Activated CD4-positive, alpha-beta memory T cell treated with anti-CD3 and anti-CD28 coated beads, Interleukin-2, amount 10 ng/mL, durations not matched to agents 7 days and 5 days (primary cell): ENCODE results near the gene TTC33. TPM values are rescaled to one million over a fixed set of nuclear protein-coding genes. Genes with fewer than 3 reads are reported as not detected.
"Not testable (repeated sequence)": the region's sequence is repeated elsewhere in the genome, so short reads cannot be mapped to it uniquely, and the experiment has no call there.

Experiments
- CTCF ChIA-PET: fragments of 350-600 bp; sonication (Branson Sonifier 250); formaldehyde crosslinking; loops from one replicate; lab custom pipeline; 2021; ENCODE audit warnings: antibody characterized with exemption, inconsistent platforms; lab: Charles Lee
- POLR2A ChIA-PET: fragments of 350-600 bp; sonication (Branson Sonifier 250); formaldehyde crosslinking; loops from one replicate; lab custom pipeline; 2021; ENCODE audit warnings: antibody characterized with exemption; lab: Charles Lee
- DNase-seq: peaks from one replicate; pipeline ENCODE4 v3.0.0-alpha.2; 2020
- H3K27ac Mint-ChIP-seq: one replicate; pipeline ENCODE4 v1.8.0; 2021; ENCODE audit warnings: mild to moderate bottlenecking, mixed read lengths
- H3K27me3 Mint-ChIP-seq: one replicate; pipeline ENCODE4 v1.8.0; 2021; ENCODE audit warnings: mixed read lengths
- H3K36me3 Mint-ChIP-seq: one replicate; pipeline ENCODE4 v1.8.0; 2021; ENCODE audit warnings: low read depth, mixed read lengths
- H3K4me1 Mint-ChIP-seq: one replicate; pipeline ENCODE4 v1.8.0; 2021; ENCODE audit warnings: mixed read lengths
- H3K4me3 Mint-ChIP-seq: one replicate; pipeline ENCODE4 v1.8.0; 2021; ENCODE audit warnings: mild to moderate bottlenecking, mixed read lengths
- H3K9me3 Mint-ChIP-seq: one replicate; pipeline ENCODE4 v1.8.0; 2021; ENCODE audit warnings: mixed read lengths
- total RNA-seq, 2 experiments: library from RNA; stranded (reverse); gene quantifications; one replicate each; pipeline ENCODE4 v1.2.3, GENCODE V29; 2021

The TTC33 gene
- total RNA-seq, 2 experiments from 2014 or later = 19.6 to 19.9 TPM

- H3K4me3 Mint-ChIP-seq = no peak overlapping the region
- H3K27ac Mint-ChIP-seq = peak overlapping the region; percentile 17
These were observed 81.0 kb downstream of the TTC33 start for GRCh38 chr5:40674661-40675235.

DNA sequence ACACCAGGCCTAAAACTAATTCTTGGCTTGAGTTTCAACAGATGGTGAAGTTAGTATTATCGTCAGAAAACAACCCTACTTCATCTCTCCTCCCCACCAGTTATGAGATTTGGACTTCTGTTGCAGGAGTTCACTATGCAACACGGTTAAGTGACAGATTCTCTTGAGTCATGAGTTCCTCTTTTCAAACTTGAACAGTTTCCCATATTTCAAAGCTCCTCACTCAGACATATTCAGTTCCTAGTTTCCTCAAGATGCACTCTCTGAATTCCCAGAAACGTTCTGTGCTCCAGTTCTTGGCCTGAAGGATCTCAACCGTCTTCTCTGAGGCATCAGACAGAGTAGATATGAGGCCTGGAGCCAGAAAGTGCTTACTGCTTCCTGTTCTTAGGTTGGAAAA lies 83.3 kb downstream of the TTC33 start:
- ChIA-PET CTCF (no interaction called here), POLR2A (no interaction called here)
- Mint-ChIP-seq H3K27ac (no peak overlapping the region), H3K9me3 (no peaks in the 10 kb centered on the region), H3K36me3 (no peaks in the 10 kb centered on the region), H3K4me1 (peaks cover 72% of the 10 kb centered on the region), H3K27me3 (no peaks in the 10 kb centered on the region), H3K4me3 (no peak overlapping the region)
- no peak for DNase-seq

More at GRCh38 chr5:40674661-40675235, 81.0 kb downstream of the TTC33 start:
- Mint-ChIP-seq H3K27me3 (no peaks in the 10 kb centered on the region), H3K36me3 (peaks cover 2% of the 10 kb centered on the region), H3K4me1 (peaks cover 74% of the 10 kb centered on the region), H3K9me3 (no peaks in the 10 kb centered on the region)
- ChIA-PET POLR2A (interaction anchor here (0.7 to 3.9 kb wide), 13 partner anchors 11 to 289 kb away, joined by 3 to 39 read pairs (median 5); no protein-coding TSS in a partner anchor), CTCF (interaction anchor here (1.5 kb wide), 1 partner anchor 9 kb away, joined by 3 read pairs; no protein-coding TSS in a partner anchor)
- no peak for DNase-seq

DNA sequence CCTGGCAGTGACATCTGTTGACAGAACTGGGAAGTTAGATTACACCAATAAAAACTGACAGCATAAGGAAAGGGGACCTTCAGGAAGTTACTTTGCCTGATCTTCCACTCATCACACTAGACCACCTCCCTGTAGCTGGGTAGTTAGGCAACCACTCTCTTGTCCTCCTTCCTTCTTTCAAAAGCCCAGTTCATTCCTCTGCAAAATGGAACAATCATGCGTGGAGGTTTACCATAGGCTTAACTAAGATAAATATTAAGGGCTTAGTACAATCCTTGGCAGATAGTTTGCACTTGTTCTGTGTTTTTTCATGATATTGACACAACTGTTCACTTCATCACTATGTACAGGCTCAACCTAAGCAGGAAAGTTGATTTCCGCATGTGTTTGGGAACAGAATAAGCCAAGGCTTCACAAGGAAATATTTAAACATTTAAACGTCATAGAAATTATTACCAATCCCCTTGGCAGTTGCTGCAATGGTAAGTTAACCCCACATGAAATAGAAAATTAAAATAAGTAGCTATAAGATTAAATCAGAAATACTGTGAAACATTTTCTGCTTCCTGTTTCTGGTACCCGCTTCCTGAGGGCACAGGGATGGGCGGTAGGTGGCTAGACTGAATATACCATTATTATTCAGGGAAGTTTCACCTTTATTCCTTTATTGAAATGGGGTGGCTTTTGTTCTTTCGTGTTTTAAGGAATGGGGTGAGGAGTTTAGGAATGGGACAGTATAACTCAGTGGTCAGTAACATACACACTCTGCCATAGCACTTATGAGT lies 86.0 kb downstream of the TTC33 start:
- H3K4me1 Mint-ChIP-seq = peaks cover 49% of the 10 kb centered on the region
- H3K36me3 Mint-ChIP-seq = no peaks in the 10 kb centered on the region
- CTCF ChIA-PET = interaction anchor here (1.2 kb wide), 1 partner anchor 183 kb away, joined by 3 read pairs; no protein-coding TSS in a partner anchor
- no peaks in the 10 kb centered on the region for H3K27me3 Mint-ChIP-seq
- no peak overlapping the region for H3K4me3 Mint-ChIP-seq
- no peak overlapping the region for H3K27ac Mint-ChIP-seq
- no peaks in the 10 kb centered on the region for H3K9me3 Mint-ChIP-seq
- no peak for DNase-seq
- POLR2A ChIA-PET = interaction anchor here (0.6 to 1.9 kb wide), 5 partner anchors 11 to 336 kb away, joined by 3 to 8 read pairs (median 3); partner anchors contain the start of gene PTGER4

GRCh38 chr5:40667161-40667663 lies 88.5 kb downstream of the TTC33 start:
- ChIA-PET CTCF (interaction anchor here (0.9 kb wide), 1 partner anchor 10 kb away, joined by 3 read pairs; no protein-coding TSS in a partner anchor), POLR2A (no interaction called here)
- Mint-ChIP-seq H3K9me3 (no peaks in the 10 kb centered on the region), H3K36me3 (peaks cover under 1% of the 10 kb centered on the region), H3K27me3 (no peaks in the 10 kb centered on the region), H3K27ac (no peak overlapping the region), H3K4me3 (no peak overlapping the region), H3K4me1 (peaks cover 26% of the 10 kb centered on the region)
- no peak for DNase-seq

DNA sequence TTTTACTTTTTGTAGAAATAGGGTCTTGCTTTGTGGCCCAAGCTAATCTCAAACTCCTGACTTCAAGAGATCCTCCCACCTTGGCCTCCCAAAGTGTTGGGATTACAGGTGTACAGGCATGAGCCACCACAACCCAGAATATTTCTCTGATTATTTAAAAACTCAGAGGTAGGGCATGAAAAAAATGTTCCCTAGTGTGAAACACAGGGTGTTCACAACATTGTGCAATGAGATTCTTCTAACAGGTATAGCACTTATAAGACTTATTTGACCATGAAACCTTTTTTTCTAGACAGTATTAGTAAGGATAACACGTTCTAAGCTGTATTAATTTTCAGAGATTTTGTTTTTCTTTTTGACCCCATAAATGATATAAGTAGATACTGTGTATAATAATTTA lies 89.1 kb downstream of the TTC33 start:
- Mint-ChIP-seq H3K27me3 (no peaks in the 10 kb centered on the region), H3K4me3 (no peak overlapping the region), H3K36me3 (peaks cover 3% of the 10 kb centered on the region), H3K9me3 (no peaks in the 10 kb centered on the region), H3K27ac (no peak overlapping the region), H3K4me1 (peaks cover 26% of the 10 kb centered on the region)
- ChIA-PET POLR2A (no interaction called here), CTCF (no interaction called here)
- DNase-seq = no peak

DNA sequence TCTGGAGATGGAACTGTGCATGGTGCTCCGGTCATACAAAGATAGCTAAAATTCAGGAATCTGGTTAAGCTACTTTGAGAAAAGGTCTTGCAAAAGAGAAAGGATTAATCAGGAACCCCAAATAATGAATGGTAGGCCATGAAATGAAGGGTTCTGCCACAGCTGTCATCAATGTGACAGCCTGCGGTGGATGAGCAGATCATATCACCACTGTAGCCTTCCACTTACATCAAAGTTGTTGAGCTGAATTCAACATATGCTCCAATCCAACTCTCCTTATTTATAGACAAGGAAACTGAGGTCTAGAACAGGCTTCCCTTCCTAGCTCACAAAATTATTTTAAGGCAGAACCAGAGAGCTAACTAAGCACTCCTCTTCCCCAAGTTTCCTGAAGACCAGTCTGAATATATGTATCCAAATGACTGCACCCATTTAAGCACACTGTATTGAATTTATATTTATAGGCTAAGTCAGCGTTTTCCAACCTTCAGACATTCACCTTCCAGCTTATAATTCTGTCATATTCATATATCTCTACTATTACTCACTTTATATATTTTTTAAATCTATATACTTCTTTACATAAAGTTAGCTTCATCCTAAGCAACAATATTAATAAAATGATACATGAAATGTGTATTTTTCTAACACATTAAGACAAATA lies 90.0 kb downstream of the TTC33 start:
- CTCF ChIA-PET = interaction anchor here (0.6 to 0.7 kb wide), 2 partner anchors 10 to 50 kb away, joined by 3 read pairs; no protein-coding TSS in a partner anchor
- Mint-ChIP-seq H3K9me3 (no peaks in the 10 kb centered on the region), H3K4me3 (no peak overlapping the region), H3K36me3 (peaks cover 3% of the 10 kb centered on the region), H3K4me1 (peaks cover 22% of the 10 kb centered on the region), H3K27me3 (no peaks in the 10 kb centered on the region), H3K27ac (no peak overlapping the region)
- POLR2A ChIA-PET = interaction anchor here (1.0 kb wide), 1 partner anchor 15 kb away, joined by 3 read pairs; no protein-coding TSS in a partner anchor
- DNase-seq = no peak

DNA sequence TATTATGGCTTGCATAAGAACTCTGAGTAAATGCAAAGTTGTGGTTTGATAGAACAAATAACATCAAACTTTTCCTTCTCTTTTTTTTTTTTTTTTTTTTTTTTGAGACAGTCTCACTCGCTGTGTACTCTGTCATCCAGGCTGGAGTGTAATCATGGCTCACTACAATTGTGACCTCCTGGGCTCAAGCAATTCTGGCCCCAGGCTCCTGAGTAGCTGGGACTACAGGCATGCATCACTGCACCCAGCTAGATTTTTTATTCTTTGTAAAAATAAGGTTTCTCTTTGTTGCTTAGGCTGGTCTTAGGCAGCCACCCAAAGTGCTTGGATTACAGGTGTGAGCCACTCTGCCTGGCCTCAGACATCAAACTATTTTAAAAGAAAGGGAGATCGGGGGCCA lies 95.0 kb downstream of the TTC33 start:
- ChIA-PET CTCF (no interaction called here), POLR2A (no interaction called here)
- peaks cover 14% of the 10 kb centered on the region for H3K36me3 Mint-ChIP-seq
- H3K27ac Mint-ChIP-seq = no peak overlapping the region
- H3K27me3 Mint-ChIP-seq = no peaks in the 10 kb centered on the region
- H3K4me1 Mint-ChIP-seq = peaks cover 13% of the 10 kb centered on the region
- peaks cover 6% of the 10 kb centered on the region for H3K9me3 Mint-ChIP-seq
- no peak overlapping the region for H3K4me3 Mint-ChIP-seq
- DNase-seq = no peak

DNA sequence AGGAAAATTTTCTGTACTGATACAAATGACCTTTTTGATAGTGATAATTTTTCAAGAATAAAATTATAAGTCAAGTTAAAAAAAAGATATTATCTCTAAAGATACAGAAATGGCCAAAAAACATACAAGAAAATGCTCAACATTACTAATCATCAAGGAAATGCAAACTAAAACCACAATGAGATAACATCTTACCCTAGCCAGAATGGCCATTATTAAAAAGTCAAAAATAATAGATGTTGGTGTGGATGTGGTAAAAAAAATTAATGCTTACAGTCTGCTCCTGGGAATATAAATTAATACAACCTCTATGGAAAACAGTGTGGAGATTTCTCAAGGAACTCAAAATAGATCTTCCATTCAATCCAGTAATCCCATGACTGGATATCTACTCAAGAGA lies 99.0 kb downstream of the TTC33 start:
- Mint-ChIP-seq H3K9me3 (peaks cover 6% of the 10 kb centered on the region), H3K4me3 (no peak overlapping the region), H3K27ac (no peak overlapping the region), H3K4me1 (peaks cover 49% of the 10 kb centered on the region), H3K36me3 (peaks cover 16% of the 10 kb centered on the region), H3K27me3 (no peaks in the 10 kb centered on the region)
- DNase-seq = no peak
- ChIA-PET CTCF (no interaction called here), POLR2A (interaction anchor here (1.2 to 1.3 kb wide), 2 partner anchors 18 to 23 kb away, joined by 3 to 4 read pairs; partner anchors contain the start of gene PTGER4)

DNA sequence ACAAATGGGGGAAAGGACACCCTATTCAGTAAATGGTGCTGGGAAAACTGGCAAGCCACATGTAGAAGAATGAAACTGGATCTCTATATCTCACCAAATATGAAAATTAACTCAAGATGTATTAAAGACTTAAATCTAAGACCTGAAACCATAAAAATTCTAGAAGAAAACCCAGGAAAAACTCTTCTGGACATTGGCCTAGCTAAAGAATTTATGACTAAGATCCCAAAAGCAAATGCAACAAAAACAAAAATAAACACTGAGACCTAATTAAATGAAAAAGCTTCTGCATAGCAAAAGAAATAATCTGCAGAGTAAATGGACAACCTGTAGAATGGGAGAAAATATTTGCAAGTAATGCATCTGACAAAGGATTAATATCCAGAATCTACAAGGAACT lies 99.7 kb downstream of the TTC33 start:
- DNase-seq, CTCF ChIA-PET, H3K9me3 Mint-ChIP-seq, H3K27me3 Mint-ChIP-seq, H3K27ac Mint-ChIP-seq, H3K4me3 Mint-ChIP-seq: not testable (repeated sequence)
- POLR2A ChIA-PET = interaction anchor here (1.0 to 5.0 kb wide), 6 partner anchors 20 to 272 kb away, joined by 3 to 72 read pairs (median 14); partner anchors contain the start of gene PTGER4
- peaks cover 52% of the 10 kb centered on the region for H3K4me1 Mint-ChIP-seq
- peaks cover 16% of the 10 kb centered on the region for H3K36me3 Mint-ChIP-seq

DNA sequence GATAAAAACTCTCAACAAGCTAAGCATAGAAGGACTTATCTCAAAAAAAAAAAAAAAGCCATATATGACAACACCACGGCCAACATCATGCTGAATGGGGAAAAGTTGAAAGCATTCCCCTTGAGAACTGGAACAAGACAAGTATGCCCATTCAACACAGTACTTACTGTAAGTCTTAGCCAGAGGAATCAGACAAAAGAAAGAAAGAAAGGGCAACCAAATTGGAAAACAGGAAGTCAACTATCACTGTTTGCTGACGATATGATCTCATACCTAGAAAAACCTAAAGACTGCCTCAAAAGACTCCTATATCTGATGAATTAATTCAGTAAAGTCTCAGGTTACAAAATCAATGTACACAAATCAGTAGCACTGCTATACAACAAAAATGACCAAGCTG lies 100.6 kb downstream of the TTC33 start:
- no peaks in the 10 kb centered on the region for H3K27me3 Mint-ChIP-seq
- no peak for DNase-seq
- H3K9me3 Mint-ChIP-seq = peaks cover 6% of the 10 kb centered on the region
- H3K27ac Mint-ChIP-seq = peak overlapping the region; percentile 94
- H3K36me3 Mint-ChIP-seq = peaks cover 20% of the 10 kb centered on the region
- H3K4me1 Mint-ChIP-seq = peaks cover 58% of the 10 kb centered on the region
- POLR2A ChIA-PET = interaction anchor here (0.6 to 5.0 kb wide), 13 partner anchors 16 to 272 kb away, joined by 3 to 72 read pairs (median 3); partner anchors contain the start of gene PTGER4
- CTCF ChIA-PET = interaction anchor here (1.6 kb wide), 1 partner anchor 27 kb away, joined by 6 read pairs; no protein-coding TSS in a partner anchor
- peak overlapping the region; percentile 84 for H3K4me3 Mint-ChIP-seq

DNA sequence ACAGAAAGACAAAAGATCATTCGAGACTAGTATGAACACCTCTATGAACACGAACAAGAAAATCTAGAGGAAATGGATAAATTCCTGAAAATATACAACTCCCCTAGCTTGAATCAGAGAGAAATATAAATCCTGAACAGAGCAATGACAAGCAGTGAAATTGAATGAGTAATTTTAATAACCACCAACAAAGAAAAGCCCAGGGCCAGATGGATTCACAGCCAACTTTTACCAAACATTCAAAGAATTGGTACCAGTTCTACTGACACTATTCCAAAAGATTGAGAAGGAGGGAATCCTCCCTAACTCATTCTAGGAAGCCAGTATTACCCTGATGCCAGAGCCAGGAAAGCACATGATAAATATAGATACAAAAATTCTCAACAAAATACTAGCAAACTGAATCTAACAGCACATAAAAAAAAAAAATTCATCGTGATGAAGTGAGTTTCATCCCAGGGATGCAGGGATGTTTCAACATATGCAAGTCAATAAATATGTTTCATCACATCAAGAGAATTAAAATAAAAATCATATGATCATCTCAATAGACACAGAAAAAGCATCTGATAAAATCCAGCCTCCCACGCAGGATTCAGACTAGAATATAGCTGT lies 101.3 kb downstream of the TTC33 start:
- H3K9me3 Mint-ChIP-seq = peaks cover 6% of the 10 kb centered on the region
- POLR2A ChIA-PET = interaction anchor here (0.7 to 5.0 kb wide), 15 partner anchors 14 to 321 kb away, joined by 3 to 72 read pairs (median 3); partner anchors contain the start of gene PTGER4
- peak overlapping the region; percentile 94 for H3K27ac Mint-ChIP-seq
- peaks cover 26% of the 10 kb centered on the region for H3K36me3 Mint-ChIP-seq
- H3K4me1 Mint-ChIP-seq = peaks cover 65% of the 10 kb centered on the region
- CTCF ChIA-PET = interaction anchor here (0.7 to 1.6 kb wide), 3 partner anchors 23 to 321 kb away, joined by 3 to 6 read pairs (median 5); no protein-coding TSS in a partner anchor
- peak overlapping the region; percentile 84 for H3K4me3 Mint-ChIP-seq
- no peak for DNase-seq
- no peaks in the 10 kb centered on the region for H3K27me3 Mint-ChIP-seq
